ENCODE results near the gene WNK1. TPM values are rescaled to one million over a fixed set of nuclear protein-coding genes. Genes with fewer than 3 reads are reported as not detected.

Gene WNK1
- total and polyA plus RNA-seq, 2 donors (not counting 3 experiments of a cell fraction or from before 2014, with no cell fraction given), result 46.3 to 108 TPM

- H3K4me3 ChIP-seq (replicated peaks in 1 of 3; ENCODE audit: insufficient read depth in 1 of 3, low read depth in 1 of 3, low read length in 3 of 3), result no peak overlapping the region
- no peak overlapping the region for H3K4me2 ChIP-seq (ENCODE audit: insufficient read depth, low read length)
- no peak overlapping the region for H3K27ac ChIP-seq (ENCODE audit: insufficient read depth, low read depth, low read length)
- H3K36me3 ChIP-seq (ENCODE audit: control insufficient read depth in 2 of 2, extremely low read depth in 1 of 2, insufficient read depth in 2 of 2, low read length in 2 of 2), result peaks cover 10 to 11% of the 10 kb centered on the region in 2 experiments
- no peaks in the 10 kb centered on the region for H3K9me3 ChIP-seq (replicated peaks; ENCODE audit: control insufficient read depth, insufficient read depth, low read length)
- BruUV-seq (replicated peaks), result no TSS peak
- no peaks in the 10 kb centered on the region for H3K27me3 ChIP-seq (ENCODE audit: control insufficient read depth in 2 of 2, insufficient read depth in 2 of 2, low read length in 2 of 2)
- dilution Hi-C loops (cut with MboI; ENCODE audit: extremely low pct_ligation_motif_present, low sequenced_read_pairs), result no loop called here
- TF ChIP-seq MAX (IDR thresholded peaks at IDR 0.05; ENCODE audit: insufficient read depth, insufficient read length), result no peak
- TF ChIP-seq POLR2A (IDR thresholded peaks at IDR 0.05; ENCODE audit: low read depth, low read length), result no peak
- TF ChIP-seq JUN (IDR thresholded peaks at IDR 0.05; ENCODE audit: borderline replicate concordance, insufficient read depth, insufficient read length, low read depth), result no peak
- TF ChIP-seq, protein P1, sequence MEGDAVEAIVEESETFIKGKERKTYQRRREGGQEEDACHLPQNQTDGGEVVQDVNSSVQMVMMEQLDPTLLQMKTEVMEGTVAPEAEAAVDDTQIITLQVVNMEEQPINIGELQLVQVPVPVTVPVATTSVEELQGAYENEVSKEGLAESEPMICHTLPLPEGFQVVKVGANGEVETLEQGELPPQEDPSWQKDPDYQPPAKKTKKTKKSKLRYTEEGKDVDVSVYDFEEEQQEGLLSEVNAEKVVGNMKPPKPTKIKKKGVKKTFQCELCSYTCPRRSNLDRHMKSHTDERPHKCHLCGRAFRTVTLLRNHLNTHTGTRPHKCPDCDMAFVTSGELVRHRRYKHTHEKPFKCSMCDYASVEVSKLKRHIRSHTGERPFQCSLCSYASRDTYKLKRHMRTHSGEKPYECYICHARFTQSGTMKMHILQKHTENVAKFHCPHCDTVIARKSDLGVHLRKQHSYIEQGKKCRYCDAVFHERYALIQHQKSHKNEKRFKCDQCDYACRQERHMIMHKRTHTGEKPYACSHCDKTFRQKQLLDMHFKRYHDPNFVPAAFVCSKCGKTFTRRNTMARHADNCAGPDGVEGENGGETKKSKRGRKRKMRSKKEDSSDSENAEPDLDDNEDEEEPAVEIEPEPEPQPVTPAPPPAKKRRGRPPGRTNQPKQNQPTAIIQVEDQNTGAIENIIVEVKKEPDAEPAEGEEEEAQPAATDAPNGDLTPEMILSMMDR (IDR thresholded peaks at IDR 0.05; ENCODE audit: extremely low read depth in 1 of 2, insufficient read depth in 1 of 2, low read depth in 1 of 2, low read length in 2 of 2), result no peak
- TF ChIP-seq FOS (IDR thresholded peaks at IDR 0.05; ENCODE audit: borderline replicate concordance, insufficient read depth, low read length), result no peak
- ChIA-PET POLR2A (no interaction called here), CTCF (interaction anchor here (0.8 to 1.8 kb wide), 2 partner anchors 223 to 713 kb away, joined by 3 to 8 read pairs; no protein-coding TSS in a partner anchor)
- DNase-seq (ENCODE audit: low read depth, low spot score) (no peak), FAIRE-seq (no peak)
- no peaks in the 10 kb centered on the region for H4K20me1 ChIP-seq (replicated peaks; ENCODE audit: control insufficient read depth, extremely low read depth, insufficient read depth, low read length)
- H3K9me1 ChIP-seq (replicated peaks; ENCODE audit: control insufficient read depth, extremely low read depth, insufficient read depth, low read length), result no peaks in the 10 kb centered on the region
- H3K4me1 ChIP-seq (ENCODE audit: control insufficient read depth, extremely low read depth, insufficient read depth, low read length), result no peaks in the 10 kb centered on the region
- intact Hi-C loops (cut with micrococcal nuclease), result no loop called here
- H3K9ac ChIP-seq (replicated peaks; ENCODE audit: extremely low read depth, insufficient read depth, low read length), result no peak overlapping the region
- H3K79me2 ChIP-seq (ENCODE audit: control insufficient read depth, insufficient read depth, low read length), result no peaks in the 10 kb centered on the region
- no peak overlapping the region for H2AFZ ChIP-seq (ENCODE audit: low read depth, low read length)
These were observed 118.0 kb downstream of the WNK1 start for GRCh38 chr12:870378-870777.

DNA sequence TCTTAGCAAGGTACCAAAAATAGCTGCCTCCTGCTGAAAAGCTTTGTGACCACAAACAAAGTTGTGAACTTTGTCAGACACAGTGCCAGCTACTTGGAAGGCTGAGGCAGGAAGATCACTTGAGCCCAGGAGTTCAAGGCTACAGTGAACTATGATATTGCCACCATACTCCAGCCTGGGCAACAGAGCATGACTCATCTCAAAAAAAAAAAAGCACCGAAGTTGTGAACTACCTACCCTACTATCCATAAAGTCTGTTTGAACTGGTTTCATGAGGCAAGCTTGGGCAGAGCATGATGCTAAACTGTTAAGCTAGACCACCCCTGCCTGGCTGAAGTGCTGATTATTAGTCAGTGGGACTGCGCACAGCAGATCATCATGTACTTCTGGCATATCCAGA is 121.6 kb downstream of the WNK1 start:
- no peaks in the 10 kb centered on the region for H3K79me2 ChIP-seq (ENCODE audit: control insufficient read depth, insufficient read depth, low read length)
- no TSS peak for BruUV-seq (replicated peaks)
- no peak overlapping the region for H2AFZ ChIP-seq (ENCODE audit: low read depth, low read length)
- H3K4me1 ChIP-seq (ENCODE audit: control insufficient read depth, extremely low read depth, insufficient read depth, low read length), result no peaks in the 10 kb centered on the region
- H3K9ac ChIP-seq (replicated peaks; ENCODE audit: extremely low read depth, insufficient read depth, low read length), result no peak overlapping the region
- no peaks in the 10 kb centered on the region for H3K27me3 ChIP-seq (ENCODE audit: control insufficient read depth in 2 of 2, insufficient read depth in 2 of 2, low read length in 2 of 2)
- no peaks in the 10 kb centered on the region for H3K9me3 ChIP-seq (replicated peaks; ENCODE audit: control insufficient read depth, insufficient read depth, low read length)
- dilution Hi-C loops (cut with MboI; ENCODE audit: extremely low pct_ligation_motif_present, low sequenced_read_pairs) (no loop called here), intact Hi-C loops (cut with micrococcal nuclease) (no loop called here)
- no peak overlapping the region for H3K4me3 ChIP-seq (replicated peaks in 1 of 3; ENCODE audit: insufficient read depth in 1 of 3, low read depth in 1 of 3, low read length in 3 of 3)
- no peak overlapping the region for H3K27ac ChIP-seq (ENCODE audit: insufficient read depth, low read depth, low read length)
- DNase-seq (ENCODE audit: low read depth, low spot score), result no peak
- H3K9me1 ChIP-seq (replicated peaks; ENCODE audit: control insufficient read depth, extremely low read depth, insufficient read depth, low read length), result no peaks in the 10 kb centered on the region
- H3K36me3 ChIP-seq (ENCODE audit: control insufficient read depth in 2 of 2, extremely low read depth in 1 of 2, insufficient read depth in 2 of 2, low read length in 2 of 2), result peaks cover 3 to 9% of the 10 kb centered on the region in 2 experiments
- H3K4me2 ChIP-seq (ENCODE audit: insufficient read depth, low read length), result no peak overlapping the region
- H4K20me1 ChIP-seq (replicated peaks; ENCODE audit: control insufficient read depth, extremely low read depth, insufficient read depth, low read length), result no peaks in the 10 kb centered on the region
- CTCF ChIA-PET, result interaction anchor here (1.0 to 1.8 kb wide), 5 partner anchors 13 to 709 kb away, joined by 3 to 4 read pairs (median 3); no protein-coding TSS in a partner anchor
- no peak for TF ChIP-seq FOS (IDR thresholded peaks at IDR 0.05; ENCODE audit: borderline replicate concordance, insufficient read depth, low read length)
- no peak for TF ChIP-seq GATA2 (IDR thresholded peaks at IDR 0.05; ENCODE audit: insufficient read depth, insufficient read length, low read depth, low read length)
- TF ChIP-seq, protein P1 (IDR thresholded peaks at IDR 0.05; ENCODE audit: extremely low read depth in 1 of 2, insufficient read depth in 1 of 2, low read depth in 1 of 2, low read length in 2 of 2), result no peak
- TF ChIP-seq POLR2AphosphoS5 (IDR thresholded peaks at IDR 0.05; ENCODE audit: insufficient read depth, low read depth, low read length), result no peak
- no peak for TF ChIP-seq MAX (IDR thresholded peaks at IDR 0.05; ENCODE audit: insufficient read depth, insufficient read length)
- TF ChIP-seq JUN (IDR thresholded peaks at IDR 0.05; ENCODE audit: borderline replicate concordance, insufficient read depth, insufficient read length, low read depth), result no peak
- TF ChIP-seq POLR2A (IDR thresholded peaks at IDR 0.05; ENCODE audit: low read depth, low read length), result no peak
- no peak for TF ChIP-seq EZH2 (IDR thresholded peaks at IDR 0.05; ENCODE audit: borderline replicate concordance, low read depth, low read length, severe bottlenecking)
- no peak for TF ChIP-seq MYC (IDR thresholded peaks at IDR 0.05; ENCODE audit: low read depth, low read length)
- FAIRE-seq, result no peak
- POLR2A ChIA-PET, result interaction anchor here (0.7 kb wide), 1 partner anchor 304 kb away, joined by 5 read pairs; no protein-coding TSS in a partner anchor

Measured in endothelial cell of umbilical vein (primary cell).